ENCODE data around the gene CYSTM1. TPM values are rescaled to one million over a fixed set of nuclear protein-coding genes. Genes with fewer than 3 reads are reported as not detected.

CYSTM1 gene
- total and polyA plus RNA-seq, 2 of the 8 experiments (the other 6 are each of a cell fraction or from before 2014, with no cell fraction given) = 25.0 to 47.8 TPM

- Histone ChIP-seq H3K36me3 (ENCODE audit: control insufficient read depth in 2 of 4, insufficient read depth in 4 of 4, low read length in 3 of 4) (no peaks in the 10 kb centered on the region), H3K4me3 (ENCODE audit: extremely low read depth in 1 of 4, insufficient read depth in 2 of 4, low read depth in 3 of 4, low read length in 4 of 4) (no peak overlapping the region), H3K4ac (replicated peaks; ENCODE audit: insufficient read length, low read depth, low read length) (no peak overlapping the region), H2BK5ac (ENCODE audit: low read depth, low read length) (no peak overlapping the region), H4K5ac (ENCODE audit: insufficient read length, low read depth, low read length) (no peak overlapping the region), H3K9ac (replicated peaks in 1 of 4; ENCODE audit: extremely low read depth in 1 of 4, low read depth in 3 of 4, low read length in 3 of 4) (no peak overlapping the region), H2BK120ac (replicated peaks; ENCODE audit: low read depth, low read length) (no peak overlapping the region), H4K91ac (replicated peaks; ENCODE audit: insufficient read length, low read length) (no peak overlapping the region), H4K8ac (ENCODE audit: extremely low read depth, insufficient read depth, low read length) (no peak overlapping the region), H2AK5ac (ENCODE audit: low read depth, low read length) (no peak overlapping the region), H3K4me2 (ENCODE audit: insufficient read depth in 1 of 2, low read depth in 2 of 2, low read length in 2 of 2) (no peak overlapping the region), H3K56ac (replicated peaks; ENCODE audit: insufficient read length, low read depth, low read length) (no peak overlapping the region), H3K23ac (ENCODE audit: insufficient read length) (no peak overlapping the region), H3K79me2 (ENCODE audit: control insufficient read depth in 1 of 2, insufficient read depth in 2 of 2, low read length in 2 of 2) (peaks cover 0 to 20% of the 10 kb centered on the region in 2 experiments; a peak in 1 of 4 replicates), H3K27me3 (replicated peaks in 1 of 4; ENCODE audit: control insufficient read depth in 3 of 4, extremely low read depth in 1 of 4, insufficient read depth in 3 of 4, low read length in 3 of 4) (no peaks in the 10 kb centered on the region), H2BK15ac (ENCODE audit: low read length) (no peak overlapping the region), H2BK12ac (ENCODE audit: low read depth, low read length) (no peak overlapping the region), H3K79me1 (ENCODE audit: low read depth, low read length) (peaks cover 9% of the 10 kb centered on the region; the same call in 1 of the 2 replicates), H2BK20ac (ENCODE audit: low read length) (no peak overlapping the region), H2AFZ (ENCODE audit: low read length) (no peak overlapping the region), H3K23me2 (ENCODE audit: low read depth, low read length) (no peaks in the 10 kb centered on the region), H4K20me1 (replicated peaks in 1 of 2; ENCODE audit: control insufficient read depth in 1 of 2, insufficient read depth in 2 of 2, low read length in 2 of 2) (peaks cover 0 to 10% of the 10 kb centered on the region in 2 experiments), H3K9me3 (ENCODE audit: insufficient read depth in 2 of 2, low read depth in 1 of 2, low read length in 1 of 2) (no peaks in the 10 kb centered on the region; a peak in 1 of 4 replicates), H3K4me1 (replicated peaks in 1 of 4; ENCODE audit: control insufficient read depth in 3 of 4, insufficient read depth in 4 of 4, low read length in 3 of 4) (peaks cover 0 to 4% (median under 1%) of the 10 kb centered on the region in 4 experiments; a peak in 4 of 7 replicates), H3K14ac (ENCODE audit: insufficient read length) (no peak overlapping the region), H3K18ac (ENCODE audit: extremely low read depth, low read length) (no peak overlapping the region), H3K27ac (ENCODE audit: low read depth, low read length) (no peak overlapping the region)
- DNase-seq (ENCODE audit: low read depth in 1 of 2, low spot score in 2 of 2) (no peak), FAIRE-seq (no peak)
- TF ChIP-seq SP1 (IDR thresholded peaks at IDR 0.05; ENCODE audit: low read depth, low read length) (no peak), ATF3 (IDR thresholded peaks at IDR 0.05; ENCODE audit: insufficient read depth, low read depth, low read length) (no peak), SP4 (IDR thresholded peaks at IDR 0.05; ENCODE audit: low read length) (no peak), HDAC2 (IDR thresholded peaks at IDR 0.05; ENCODE audit: borderline replicate concordance in 1 of 2, low read depth in 2 of 2, low read length in 2 of 2) (no peak), POLR2A (IDR thresholded peaks at IDR 0.05; ENCODE audit: control extremely low read depth in 1 of 2, low read depth in 2 of 2, low read length in 2 of 2) (no peak), POU5F1 (IDR thresholded peaks at IDR 0.05; ENCODE audit: low read depth, low read length) (no peak)
- 78% methylated on average over 4 of the region's 4 CpGs; no CpG with 5 or more reads in 1 of the 2 experiments for WGBS, 2 experiments (ENCODE audit: extremely low coverage in 1 of 2, insufficient coverage in 1 of 2, insufficient read length in 1 of 2, insufficient replicate concordance in 2 of 2, low coverage in 1 of 2, low lambda C conversion rate in 2 of 2, missing lambda C conversion rate in 1 of 2)
- POLR2A ChIA-PET (ENCODE audit: partially characterized antibody) = interaction anchor here (0.7 to 1.3 kb wide), 3 partner anchors 10 to 25 kb away, joined by 3 to 6 read pairs (median 3); no protein-coding TSS in a partner anchor
- CTCF ChIA-PET (ENCODE audit: partially characterized antibody) = interaction anchor here (0.7 to 25.9 kb wide), 3 partner anchors 12 to 94 kb away, joined by 3 to 676 read pairs (median 124); partner anchors contain the start of gene HBEGF
These were observed 80.6 kb downstream of the CYSTM1 start for GRCh38 chr5:140255460-140256157.

Data from H1 (cell line).